GM21526 (cell line): ENCODE results near the gene KLHL30.

Source experiments
- ATAC-seq: cut with Tn5 transposase; IDR thresholded peaks from one replicate; pipeline ENCODE4 v1.9.1; 2021; ENCODE audit warnings: moderate library complexity; ENCODE audit not compliant: unreplicated experiment, low FRiP score

Gene KLHL30

GRCh38 chr2:238159071-238159539, 20.6 kb downstream of the KLHL30 start:
- no peak for ATAC-seq

GRCh38 chr2:238159661-238160205, 21.3 kb downstream of the KLHL30 start:
- no peak for ATAC-seq

- ATAC-seq: no peak
Measured at GRCh38 chr2:238160206-238161129, 22.0 kb downstream of the KLHL30 start.

GRCh38 chr2:238161291-238162051, 23.0 kb downstream of the KLHL30 start:
- no peak for ATAC-seq

- no peak for ATAC-seq
Measured at GRCh38 chr2:238162251-238162845, 23.9 kb downstream of the KLHL30 start.

GRCh38 chr2:238162846-238163441, 24.5 kb downstream of the KLHL30 start:
- no peak for ATAC-seq

GRCh38 chr2:238163481-238164198, 25.2 kb downstream of the KLHL30 start:
- ATAC-seq: no peak

GRCh38 chr2:238164906-238165287, 26.4 kb downstream of the KLHL30 start:
- ATAC-seq: no peak

GRCh38 chr2:238165288-238165921, 26.9 kb downstream of the KLHL30 start:
- ATAC-seq: no peak

- no peak for ATAC-seq
Measured at GRCh38 chr2:238166391-238167343, 28.2 kb downstream of the KLHL30 start.

GRCh38 chr2:238167344-238167715, 28.9 kb downstream of the KLHL30 start:
- ATAC-seq: no peak

GRCh38 chr2:238167761-238168160, 29.3 kb downstream of the KLHL30 start:
- ATAC-seq: no peak

GRCh38 chr2:238168196-238169047, 30.0 kb downstream of the KLHL30 start:
- ATAC-seq: no peak

GRCh38 chr2:238169048-238169707, 30.7 kb downstream of the KLHL30 start:
- ATAC-seq: no peak

GRCh38 chr2:238169708-238170251, 31.3 kb downstream of the KLHL30 start:
- ATAC-seq: no peak

GRCh38 chr2:238170386-238171071, 32.1 kb downstream of the KLHL30 start:
- no peak for ATAC-seq
